ENCODE results near the gene GGACT.

DNA sequence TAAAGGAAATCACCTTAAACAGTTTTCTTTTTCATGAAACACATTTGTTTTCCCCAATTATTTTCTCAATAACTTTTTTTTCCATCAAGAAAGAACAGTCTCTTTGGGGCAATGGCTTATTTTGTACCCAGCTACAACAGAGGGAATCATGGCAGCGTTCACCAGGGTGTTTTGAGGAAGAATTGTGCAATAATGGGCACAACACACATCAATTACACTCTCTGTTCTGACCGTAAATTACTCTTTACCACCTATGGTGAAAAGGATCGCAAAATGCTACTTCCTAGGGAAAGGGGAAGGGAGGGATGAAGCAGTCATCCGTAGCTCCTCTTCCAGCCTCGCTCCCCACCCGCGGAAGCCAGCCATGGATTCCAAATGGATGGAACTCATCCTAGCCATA is 47.4 kb upstream of the GGACT start:
- TF ChIP-seq CTCF (IDR thresholded peaks at IDR 0.05; ENCODE audit: borderline replicate concordance, extremely low read depth, low read length, poor library complexity, severe bottlenecking): no peak
- TF ChIP-seq EZH2 (IDR thresholded peaks at IDR 0.05; ENCODE audit: borderline replicate concordance, low read depth, low read length, severe bottlenecking): no peak
